Heart left ventricle (tissue), 13 donors: ENCODE measurements around the gene RFTN2.

Source experiments
- POLR2A ChIP-seq, 2 donors: fragments of 450-650 bp; IDR thresholded peaks; one replicate each; pipeline ENCODE4 v1.6.1; 2017; ENCODE audit warnings: antibody characterized with exemption in 2 of 2, mild to moderate bottlenecking in 2 of 2, moderate library complexity in 2 of 2
- TF ChIP-seq, protein P1 (sequence below), 12 donors: fragments of 200-600 bp; sonication (generic) in 4 of 12; IDR thresholded peaks; one replicate each; pipeline versions ENCODE4 v1.5.0 to v1.8.0; 2018 to 2022; ENCODE audit warnings: antibody characterized with exemption in 12 of 12, mild to moderate bottlenecking in 5 of 12
- donor health status: ischemic (EF 13 %, LVEDD 7.1; RV severe dilation, severe dysfunction).
- donor health status: DM: no; HTN: yes; CAD: no.
- donor health status: DM: no; HTN: no; CAD: no.
- donor health status: ischemic (EF 25% LVEDD 6.9; RV normal size, moderate dysfunction).
- donor health status: ischemic (EF 25% LVEDD 5.7; RV mildly dilated, moderate dysfunction).
- donor health status: ischemic (EF 35%, LVEDD 5.7; RV mildly dilated, moderate dysfunction).
- donor health status: nonischemic (EF 11% LVEDD 7.7; RV severe dilation, severe dysfunction).
- donor health status: DM: yes; HTN: yes; CAD: no.
- donor health status: PGD.
- donor health status: ischemic (EF 29% LVEDD 5.4; RV normal size, mild dysfunction).
- donor health status: nonischemic (EF 23%, LVEDD 6.1; RV moderate dilation, normal function).

DNA sequence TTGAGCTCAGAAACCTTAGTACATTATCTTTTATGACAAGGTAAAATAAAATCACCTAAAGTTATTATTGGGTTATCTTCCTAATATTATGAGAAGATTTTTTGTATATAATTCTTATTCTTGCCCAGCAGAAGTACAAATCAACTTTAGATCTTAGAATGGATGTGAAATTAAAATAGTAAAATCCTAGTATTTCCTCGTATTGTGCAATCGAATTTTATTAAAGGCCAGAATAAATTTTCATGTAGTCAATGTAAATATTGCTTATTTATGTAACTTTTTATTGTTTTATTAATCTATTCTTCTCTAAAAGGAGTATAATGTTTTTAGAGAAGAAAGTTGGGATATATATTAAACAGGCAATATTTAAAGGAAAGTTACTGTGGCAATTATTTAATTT lies 42.5 kb upstream of the RFTN2 start:
- TF ChIP-seq, protein P1, sequence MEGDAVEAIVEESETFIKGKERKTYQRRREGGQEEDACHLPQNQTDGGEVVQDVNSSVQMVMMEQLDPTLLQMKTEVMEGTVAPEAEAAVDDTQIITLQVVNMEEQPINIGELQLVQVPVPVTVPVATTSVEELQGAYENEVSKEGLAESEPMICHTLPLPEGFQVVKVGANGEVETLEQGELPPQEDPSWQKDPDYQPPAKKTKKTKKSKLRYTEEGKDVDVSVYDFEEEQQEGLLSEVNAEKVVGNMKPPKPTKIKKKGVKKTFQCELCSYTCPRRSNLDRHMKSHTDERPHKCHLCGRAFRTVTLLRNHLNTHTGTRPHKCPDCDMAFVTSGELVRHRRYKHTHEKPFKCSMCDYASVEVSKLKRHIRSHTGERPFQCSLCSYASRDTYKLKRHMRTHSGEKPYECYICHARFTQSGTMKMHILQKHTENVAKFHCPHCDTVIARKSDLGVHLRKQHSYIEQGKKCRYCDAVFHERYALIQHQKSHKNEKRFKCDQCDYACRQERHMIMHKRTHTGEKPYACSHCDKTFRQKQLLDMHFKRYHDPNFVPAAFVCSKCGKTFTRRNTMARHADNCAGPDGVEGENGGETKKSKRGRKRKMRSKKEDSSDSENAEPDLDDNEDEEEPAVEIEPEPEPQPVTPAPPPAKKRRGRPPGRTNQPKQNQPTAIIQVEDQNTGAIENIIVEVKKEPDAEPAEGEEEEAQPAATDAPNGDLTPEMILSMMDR (IDR thresholded peaks at IDR 0.05), result no peak
- no peak for TF ChIP-seq POLR2A (IDR thresholded peaks at IDR 0.05)
